A549 treated with DMSO at 1 μM for 4 hours (cell line): Measurements from ENCODE around the gene CER1. TPM values are rescaled to one million over a fixed set of nuclear protein-coding genes. Genes with fewer than 3 reads are reported as not detected.

Experiments
- total RNA-seq: library from RNA; stranded (reverse); fragments of 200-300 nt; extraction: Qiagen RNA extraction; gene quantifications from 5 replicates; pipeline ENCODE4 v1.2.3, GENCODE V29; 2022; ENCODE audit warnings: low read depth

The CER1 gene, protein sequence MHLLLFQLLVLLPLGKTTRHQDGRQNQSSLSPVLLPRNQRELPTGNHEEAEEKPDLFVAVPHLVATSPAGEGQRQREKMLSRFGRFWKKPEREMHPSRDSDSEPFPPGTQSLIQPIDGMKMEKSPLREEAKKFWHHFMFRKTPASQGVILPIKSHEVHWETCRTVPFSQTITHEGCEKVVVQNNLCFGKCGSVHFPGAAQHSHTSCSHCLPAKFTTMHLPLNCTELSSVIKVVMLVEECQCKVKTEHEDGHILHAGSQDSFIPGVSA
- total RNA-seq = not detected in 5 replicates

DNA sequence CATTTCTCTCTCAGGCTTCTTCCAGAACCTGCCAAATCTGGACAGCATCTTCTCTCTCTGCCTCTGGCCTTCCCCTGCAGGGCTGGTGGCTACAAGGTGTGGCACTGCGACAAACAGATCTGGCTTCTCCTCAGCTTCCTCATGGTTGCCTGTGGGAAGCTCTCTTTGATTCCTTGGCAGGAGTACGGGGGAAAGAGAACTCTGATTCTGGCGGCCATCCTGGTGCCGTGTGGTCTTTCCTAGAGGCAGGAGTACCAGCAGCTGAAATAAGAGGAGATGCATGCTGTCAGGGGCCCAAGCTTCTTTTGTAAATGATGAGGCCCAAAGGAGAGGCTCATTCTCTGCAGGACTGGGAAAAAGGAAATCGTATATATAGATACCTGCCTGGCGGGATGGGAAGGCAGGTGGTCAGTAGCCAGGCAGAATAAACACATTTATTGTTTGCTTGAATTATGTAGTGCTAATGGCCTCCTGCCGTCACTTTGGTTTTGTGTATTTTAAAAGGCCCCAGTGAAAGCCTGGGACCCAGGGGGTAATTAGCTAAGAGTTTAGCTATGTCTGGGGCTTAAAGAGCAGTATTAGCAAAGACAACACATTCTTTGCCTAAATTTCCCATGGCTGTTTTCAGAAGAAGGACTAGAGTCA, at the start of gene CER1:
Gene CER1, minus strand, starts transcription at position 343 of the 645 bp plus-strand sequence. Its CDS starts 61 bp downstream, at position 282.

DNA sequence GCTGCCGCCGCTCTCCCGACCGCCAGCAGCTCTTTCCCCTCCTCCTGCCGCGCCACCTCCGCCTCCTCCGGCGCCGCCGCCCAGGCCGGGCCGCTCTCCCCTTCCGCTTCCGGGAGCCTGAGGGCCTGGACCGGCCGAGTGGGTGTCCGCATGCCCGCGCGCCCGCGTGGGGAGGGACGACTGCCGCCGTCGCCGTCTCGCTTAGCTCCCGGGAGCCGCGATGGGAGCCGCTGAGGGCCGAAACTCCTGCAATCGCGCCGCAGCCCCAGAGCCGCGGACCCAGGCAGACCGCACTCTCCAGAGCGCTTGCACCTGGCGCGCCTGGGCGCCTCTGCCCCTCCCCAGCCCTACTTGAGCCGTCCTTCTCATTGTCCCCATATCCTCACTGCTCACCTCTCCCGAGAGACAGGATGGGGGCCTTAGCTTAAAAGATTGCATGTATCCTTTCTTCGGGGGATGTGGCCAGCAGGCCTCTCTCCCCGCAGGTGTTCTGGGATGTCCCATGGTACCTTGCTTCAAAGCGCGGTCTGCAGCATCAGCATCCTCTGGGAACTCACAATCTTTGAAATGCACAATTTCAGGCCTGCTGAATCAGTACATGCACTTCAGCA, 29.2 kb downstream of the CER1 start, which contains the start of gene ZDHHC21:
Gene ZDHHC21, minus strand, starts transcription at position 182 of the 611 bp plus-strand sequence. CDS start 19,092 bp downstream, outside the sequence.

Other genes starting within 250 kb of the CER1 start
- gene ZDHHC21, start 29.3 kb downstream of the CER1 start, total RNA-seq = 2.0 to 4.8 TPM (median 3.3 TPM) in 5 replicates
- gene FREM1, start 187.7 kb upstream of the CER1 start, total RNA-seq = not detected in 5 replicates